Stimulated activated CD8-positive, alpha-beta memory T cell treated with anti-CD3 and anti-CD28 coated beads, Interleukin-4, amount 100 ng/mL, for 4 hours (primary cell): ENCODE results near the gene MCTP2.
A peak's percentile ranks its signal among the peaks of the same experiment; 100 is the strongest.

Source experiments
- DNase-seq, 2 donors: peaks; one replicate each; pipeline ENCODE4 v3.0.0-alpha.2; 2020; ENCODE audit warnings: low read depth in 2 of 2, low spot score in 1 of 2

MCTP2 gene

GRCh38 chr15:94230883-94231722 is at the start of gene MCTP2:
Gene MCTP2 (plus strand): TSS chr15:94231561. CDS start chr15:94298266, 66,705 bp downstream.
- DNase-seq, result peak; percentile 48 to 72

DNA sequence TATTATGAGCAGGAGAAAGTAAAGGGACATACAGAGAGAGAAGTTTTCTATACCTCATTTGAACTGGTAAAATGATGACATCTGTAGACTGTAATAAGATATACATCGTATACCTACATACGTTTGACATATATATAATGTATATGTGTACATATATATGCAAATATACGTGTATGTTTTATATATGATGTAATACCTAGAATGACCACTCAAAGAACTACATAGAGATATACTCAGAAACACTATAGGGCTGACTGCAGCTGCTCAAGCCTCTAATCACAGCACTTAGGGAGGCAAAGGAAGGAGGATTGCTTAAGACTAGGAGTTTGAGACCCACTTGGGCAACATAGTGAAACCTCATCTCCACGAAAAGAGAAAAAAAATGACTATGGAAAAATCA is 48.5 kb upstream of the MCTP2 start:
- no peak for DNase-seq

DNA sequence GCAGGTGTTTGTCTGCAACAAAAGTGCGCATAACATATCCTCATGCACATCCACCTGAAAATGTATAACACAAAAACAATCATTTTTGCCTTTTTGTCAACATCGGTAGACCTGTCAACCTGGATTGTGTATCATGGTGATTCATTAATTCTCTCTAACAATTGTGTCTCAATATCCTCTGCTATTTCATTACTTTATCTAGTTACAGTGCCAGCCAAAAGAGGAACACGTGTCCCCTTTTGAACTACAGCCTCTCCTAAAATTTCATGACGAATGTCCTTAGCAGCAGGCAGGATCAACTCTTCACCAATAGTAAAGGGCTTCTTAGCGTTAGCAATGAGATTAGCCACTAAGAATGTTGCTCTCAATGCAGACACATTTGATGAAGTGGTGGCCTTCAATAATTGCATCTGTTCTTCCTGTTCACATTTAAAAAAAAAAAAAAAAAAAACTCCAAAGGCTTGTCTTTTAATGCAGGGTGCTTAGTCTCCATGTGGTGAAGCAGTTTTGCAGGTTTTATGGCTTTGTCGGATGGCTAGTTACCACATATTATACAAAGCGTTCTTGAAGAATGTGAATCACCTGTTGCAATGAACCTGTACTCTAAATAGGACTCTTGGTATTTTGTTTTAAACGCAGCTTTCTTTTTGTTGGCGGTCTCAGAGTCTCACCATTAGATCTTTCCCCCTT is 45.7 kb upstream of the MCTP2 start:
- DNase-seq, result no peak

DNA sequence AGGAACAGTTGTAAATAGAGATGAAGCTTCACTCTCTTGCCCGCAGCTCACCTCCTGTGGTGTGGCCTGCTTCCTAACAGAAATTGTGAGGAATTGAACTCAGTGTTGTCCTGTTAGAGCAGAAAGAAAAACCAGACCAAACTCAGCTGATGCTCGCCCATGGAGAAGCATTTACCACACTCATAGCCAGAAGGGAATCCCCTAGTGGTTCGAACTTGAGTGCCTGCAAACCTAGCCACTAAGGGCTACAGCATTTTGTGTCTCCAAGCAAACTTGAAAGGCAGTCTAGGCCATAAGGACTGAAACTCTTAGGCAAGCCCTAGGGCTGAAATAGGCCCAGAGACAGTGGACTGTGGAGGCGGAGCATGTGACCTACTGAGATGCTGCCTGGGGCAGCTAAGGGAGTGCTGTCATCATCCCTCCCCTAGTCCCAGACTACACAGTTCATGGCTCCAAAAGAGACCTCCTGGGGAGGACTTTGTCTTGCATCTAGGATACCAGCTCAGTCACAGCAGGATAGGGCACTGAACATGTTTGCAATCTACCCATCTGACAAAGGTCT is 44.5 kb upstream of the MCTP2 start:
- DNase-seq, result no peak

DNA sequence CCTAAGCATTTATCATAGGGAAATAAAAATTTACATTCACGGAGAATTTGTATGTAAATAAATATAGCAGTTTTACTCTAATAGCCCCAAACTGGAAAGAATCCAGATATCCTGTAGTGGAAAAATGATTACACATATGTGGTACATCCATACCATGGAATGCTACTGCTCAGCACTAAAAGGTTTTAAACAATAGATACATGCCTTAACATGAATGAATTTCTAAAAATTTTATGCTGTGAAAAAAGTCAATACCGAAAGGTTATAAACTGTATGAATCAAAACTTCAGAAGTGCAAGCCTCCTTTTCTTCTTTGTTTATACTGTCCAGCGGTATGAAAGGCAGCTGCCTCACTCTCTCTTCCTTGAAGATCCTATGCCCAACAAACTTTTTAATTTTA is 37.5 kb upstream of the MCTP2 start:
- no peak for DNase-seq

DNA sequence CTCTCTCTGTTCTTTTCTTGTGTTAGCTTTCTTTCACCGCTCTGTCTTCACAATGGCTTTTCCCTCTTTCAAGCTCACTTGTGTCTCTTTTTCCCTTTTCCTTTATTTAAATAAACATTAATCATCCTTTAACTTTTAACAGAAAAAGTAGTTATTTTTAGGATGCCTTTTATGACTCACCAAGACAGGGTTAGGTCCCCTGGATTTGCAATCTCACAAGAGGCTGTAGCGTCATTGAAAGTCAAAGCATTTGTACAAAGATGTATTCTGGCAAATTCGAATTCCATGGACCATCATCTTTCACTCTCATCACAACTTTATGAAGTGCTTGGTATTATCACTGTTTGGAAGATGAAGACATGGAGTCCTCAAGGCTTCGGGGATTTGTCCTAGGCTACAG is 34.8 kb upstream of the MCTP2 start:
- DNase-seq, result no peak

DNA sequence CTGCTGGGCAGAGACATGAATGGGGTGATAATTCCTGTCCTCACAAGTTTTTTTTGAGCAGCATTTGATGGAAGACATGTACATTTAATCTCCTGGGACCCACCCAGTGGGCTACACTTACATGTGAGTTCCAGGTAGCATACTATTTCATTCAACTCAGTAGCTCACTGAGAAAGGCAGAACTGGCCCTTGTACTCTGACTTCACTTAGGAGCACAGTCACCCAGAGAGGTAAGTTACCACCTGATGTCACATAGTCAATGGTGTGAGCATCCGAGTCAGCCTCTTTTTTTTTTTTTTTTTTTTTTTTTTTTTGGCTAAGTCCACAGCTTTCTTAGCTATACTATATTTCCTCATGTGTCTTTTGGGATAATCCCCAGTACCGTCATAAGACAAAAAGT is 32.7 kb upstream of the MCTP2 start:
- DNase-seq, result no peak

- no peak for DNase-seq
Measured at GRCh38 chr15:94199725-94200124, 31.6 kb upstream of the MCTP2 start.

- no peak for DNase-seq
Measured at GRCh38 chr15:94203306-94203705, 28.1 kb upstream of the MCTP2 start.

GRCh38 chr15:94205366-94205765 is 26.0 kb upstream of the MCTP2 start:
- no peak for DNase-seq

DNA sequence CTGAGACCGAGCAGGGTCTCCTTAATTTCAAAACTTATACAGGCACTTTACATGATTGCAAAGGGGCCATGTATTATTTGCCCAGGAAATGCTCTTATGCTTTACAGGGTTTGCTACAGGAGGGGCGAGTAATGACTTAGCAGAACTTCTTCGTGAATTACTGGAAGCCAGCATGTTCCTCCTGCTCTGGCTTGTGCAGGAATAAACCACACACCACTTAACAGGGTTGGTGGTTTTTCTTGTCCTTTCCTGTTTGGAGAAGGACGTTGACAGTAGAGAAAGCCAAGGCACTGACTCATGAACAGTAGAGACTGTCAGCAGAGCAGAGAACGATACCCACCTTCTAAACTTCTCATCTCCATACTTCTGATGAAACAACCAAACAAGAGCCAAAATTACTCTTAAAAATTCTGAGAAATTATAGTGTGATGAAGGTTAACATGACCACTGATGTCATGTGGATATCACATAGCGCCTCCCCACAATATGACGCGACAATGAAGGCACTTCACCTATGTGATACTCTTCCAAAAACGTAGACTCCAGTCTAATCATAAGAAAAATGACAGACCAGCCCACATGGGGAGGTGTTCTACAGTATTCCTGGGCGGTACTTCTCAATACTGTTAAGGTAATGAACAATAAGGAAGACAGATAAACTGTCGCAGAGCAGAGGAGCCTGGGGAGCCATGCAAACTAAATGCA is 24.7 kb upstream of the MCTP2 start:
- no peak for DNase-seq

- no peak for DNase-seq
Measured at GRCh38 chr15:94212291-94212690, 19.1 kb upstream of the MCTP2 start.

- DNase-seq, result no peak
Measured at GRCh38 chr15:94225616-94226015, 5.7 kb upstream of the MCTP2 start.

GRCh38 chr15:94228611-94229010 is 2.8 kb upstream of the MCTP2 start:
- DNase-seq, result no peak

- DNase-seq, result peak; percentile 19 to 46
Measured at GRCh38 chr15:94229591-94230369, 1.6 kb upstream of the MCTP2 start.

DNA sequence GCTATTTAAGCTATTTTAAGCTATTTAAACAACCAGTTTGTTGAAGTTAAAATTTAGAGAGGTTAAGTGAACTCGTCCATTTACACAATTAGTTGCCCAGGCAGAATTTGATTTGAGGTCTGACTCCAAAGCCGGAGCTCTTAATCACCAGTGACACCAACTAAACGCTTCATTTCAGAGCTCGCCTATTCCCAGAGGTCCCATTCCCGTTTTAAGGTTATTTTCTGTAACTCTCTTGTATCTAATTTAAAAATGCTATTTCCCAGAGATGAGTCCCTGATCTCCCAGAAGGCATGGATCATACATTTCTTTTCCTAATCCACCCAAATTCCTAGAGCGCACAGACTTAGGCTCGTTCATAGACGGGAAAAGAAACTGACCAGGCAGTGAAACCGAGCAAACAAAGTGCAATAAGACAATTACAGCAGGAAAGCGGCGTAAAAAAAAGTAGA is 904 bp upstream of the MCTP2 start:
- DNase-seq, result no peak

DNA sequence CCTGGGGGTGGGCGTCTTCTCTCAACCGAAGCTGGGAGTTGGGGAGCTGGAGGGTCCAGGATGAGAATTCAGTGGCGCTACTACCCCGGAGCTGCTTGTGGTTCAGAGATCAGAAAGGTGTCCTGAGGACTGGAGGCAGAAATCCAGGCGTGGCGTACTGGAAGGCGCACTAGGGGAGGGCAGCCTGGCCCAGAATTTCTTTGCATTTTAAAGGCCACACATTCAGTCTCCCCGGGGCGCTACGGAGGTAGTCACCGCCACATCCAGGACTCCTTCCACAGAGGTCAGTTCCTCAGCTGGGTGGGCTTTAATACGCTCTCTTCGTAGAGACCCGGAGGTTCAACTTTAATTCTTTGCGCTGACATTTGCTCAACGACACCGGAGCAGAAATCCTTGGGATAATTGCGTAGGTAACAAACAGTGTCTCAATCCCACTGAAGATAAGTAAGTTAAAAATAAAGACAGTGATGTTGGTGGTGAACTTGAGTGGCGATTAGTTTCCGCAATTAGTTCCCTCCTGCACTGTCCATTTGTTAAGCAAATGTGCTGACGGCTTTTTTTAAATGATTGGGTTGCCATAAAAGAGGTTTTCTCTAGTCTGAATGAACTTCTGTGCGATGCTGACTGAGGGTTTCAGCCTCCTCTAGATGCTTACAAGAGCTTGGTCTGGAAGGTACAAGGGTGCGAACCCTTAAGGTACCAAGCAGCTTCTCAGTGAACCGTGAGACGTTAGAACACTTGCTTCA is 535 bp downstream of the MCTP2 start:
- no peak for DNase-seq

GRCh38 chr15:94233441-94233840 is 2.1 kb downstream of the MCTP2 start:
- no peak for DNase-seq

GRCh38 chr15:94234300-94234699 is 2.9 kb downstream of the MCTP2 start:
- no peak for DNase-seq

DNA sequence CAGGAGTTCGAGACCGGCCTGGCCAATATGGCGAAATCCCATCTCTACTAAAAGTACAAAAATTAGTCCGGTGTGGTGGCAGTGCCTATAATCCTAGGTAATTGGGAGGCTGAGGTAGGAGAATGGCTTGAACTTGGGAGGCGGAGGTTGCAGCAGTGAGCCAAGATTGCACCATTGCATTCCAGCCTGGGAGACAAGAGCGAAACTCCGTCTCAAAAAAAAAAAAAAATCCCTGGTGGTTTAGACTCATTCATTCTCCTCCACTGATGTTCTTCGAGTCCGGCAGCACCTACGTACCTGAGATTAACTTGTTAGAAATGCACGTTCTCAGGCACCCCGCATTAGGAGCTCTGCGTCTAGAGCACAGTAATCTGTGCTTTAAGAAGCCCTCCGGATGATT is 3.7 kb downstream of the MCTP2 start:
- DNase-seq, result no peak
